HG03521 (cell line): ENCODE measurements around the gene CAPZA2.
"Not testable (repeated sequence)": the region's sequence is repeated elsewhere in the genome, so short reads cannot be mapped to it uniquely, and the experiment has no call there.

ENCODE experiments used
- ATAC-seq: cut with Tn5 transposase; IDR thresholded peaks from one replicate; pipeline ENCODE4 v1.9.1; 2021; ENCODE audit warnings: mild to moderate bottlenecking, moderate library complexity; ENCODE audit not compliant: unreplicated experiment

CAPZA2 gene

GRCh38 chr7:116952635-116953371 lies 90.4 kb downstream of the CAPZA2 start:
- peak; percentile 28 for ATAC-seq

GRCh38 chr7:116953372-116953905 lies 91.1 kb downstream of the CAPZA2 start, which contains the start of gene ST7:
Gene ST7 (plus strand): TSS chr7:116953501. CDS start chr7:116953541, 40 bp downstream.
- peak; percentile 40 for ATAC-seq

GRCh38 chr7:116953906-116954838 lies 91.8 kb downstream of the CAPZA2 start:
- ATAC-seq: peak; percentile 19

- ATAC-seq: no peak
Measured at GRCh38 chr7:116955340-116955739, 93.0 kb downstream of the CAPZA2 start.

- ATAC-seq: peak; percentile 70
Measured at GRCh38 chr7:116955801-116956476, 93.6 kb downstream of the CAPZA2 start.

- ATAC-seq: no peak
Measured at GRCh38 chr7:116956477-116956804, 94.1 kb downstream of the CAPZA2 start.

GRCh38 chr7:116957874-116958273 lies 95.5 kb downstream of the CAPZA2 start:
- ATAC-seq: peak; percentile 28

- not testable (repeated sequence) for ATAC-seq
Measured at GRCh38 chr7:116961966-116962673, 99.7 kb downstream of the CAPZA2 start.

- ATAC-seq: no peak
Measured at GRCh38 chr7:116963234-116963633, 100.8 kb downstream of the CAPZA2 start.

- ATAC-seq: no peak
Measured at GRCh38 chr7:116966601-116967000, 104.2 kb downstream of the CAPZA2 start.

- ATAC-seq: no peak
Measured at GRCh38 chr7:116967254-116967922, 105.0 kb downstream of the CAPZA2 start.

GRCh38 chr7:116967983-116968382 lies 105.6 kb downstream of the CAPZA2 start:
- no peak for ATAC-seq

- ATAC-seq: no peak
Measured at GRCh38 chr7:116968631-116969030, 106.2 kb downstream of the CAPZA2 start.

GRCh38 chr7:116969371-116969902 lies 107.0 kb downstream of the CAPZA2 start:
- no peak for ATAC-seq

GRCh38 chr7:116970238-116970910 lies 108.0 kb downstream of the CAPZA2 start:
- ATAC-seq: peak; percentile 55

- not testable (repeated sequence) for ATAC-seq
Measured at GRCh38 chr7:116971153-116971552, 108.8 kb downstream of the CAPZA2 start.
